Urinary bladder (tissue), 4 donors: Measurements from ENCODE around the gene TEDDM1. TPM values are rescaled to one million over a fixed set of nuclear protein-coding genes. Genes with fewer than 3 reads are reported as not detected.

ENCODE experiments used
- DNase-seq: peaks from one replicate; pipeline ENCODE4 v3.0.0-alpha.2; 2015; ENCODE audit errors: extremely low spot score
- H3K27ac ChIP-seq: one replicate; pipeline ENCODE4 v1.5.1; 2013; ENCODE audit warnings: low read depth, mild to moderate bottlenecking, moderate library complexity
- H3K36me3 ChIP-seq: one replicate; pipeline ENCODE4 v1.6.1; 2013; ENCODE audit warnings: mild to moderate bottlenecking, moderate library complexity; ENCODE audit not compliant: insufficient read depth
- H3K4me1 ChIP-seq: one replicate; pipeline ENCODE4 v1.6.1; 2013; ENCODE audit warnings: mild to moderate bottlenecking, moderate library complexity; ENCODE audit not compliant: insufficient read depth
- H3K4me3 ChIP-seq: one replicate; pipeline ENCODE4 v1.5.1; 2013; ENCODE audit warnings: low read depth, low read length
- WGBS: extraction: QIAGEN DNeasy Blood & Tissue Kit; methylation state at CpG from one replicate; pipeline ENCODE4 v1.1.7; 2013; 5-methylcytosine and 5-hydroxymethylcytosine counted together
- polyA plus RNA-seq: library from polyadenylated mRNA; stranded (reverse); fragments of 200-250 nt; gene quantifications from one replicate; pipeline ENCODE4 v1.2.3, GENCODE V29; 2013
- total RNA-seq: library from RNA; depleted of rRNA; stranded (reverse); fragments of >200 nt; gene quantifications from one replicate; pipeline ENCODE4 v1.2.3, GENCODE V29; 2014
- donor health status: healthy with polysubstance abuse.
- donor health status: healthy.

The TEDDM1 gene
- total and polyA plus RNA-seq, 2 donors = not detected

GRCh38 chr1:182426442-182427430, 26.3 kb upstream of the TEDDM1 start:
- WGBS = 81% methylated on average over 7 of the region's 7 CpGs
- H3K4me3 ChIP-seq = no peak overlapping the region
- H3K36me3 ChIP-seq = no peaks in the 10 kb centered on the region
- no peak overlapping the region for H3K27ac ChIP-seq
- no peaks in the 10 kb centered on the region for H3K4me1 ChIP-seq
- DNase-seq = no peak

- no peak for DNase-seq
- H3K36me3 ChIP-seq = no peaks in the 10 kb centered on the region
- no peak overlapping the region for H3K27ac ChIP-seq
- H3K4me1 ChIP-seq = no peaks in the 10 kb centered on the region
- WGBS = 59% methylated on average over 1 of the region's 1 CpG
- no peak overlapping the region for H3K4me3 ChIP-seq
These were observed 15.3 kb upstream of the TEDDM1 start for GRCh38 chr1:182415789-182416188.

GRCh38 chr1:182413969-182414368, 13.5 kb upstream of the TEDDM1 start:
- WGBS = 92% methylated on average over 6 of the region's 6 CpGs
- Histone ChIP-seq H3K4me1 (no peaks in the 10 kb centered on the region), H3K27ac (no peak overlapping the region), H3K36me3 (no peaks in the 10 kb centered on the region), H3K4me3 (no peak overlapping the region)
- no peak for DNase-seq

- 64% methylated on average over 3 of the region's 3 CpGs for WGBS
- no peak overlapping the region for H3K27ac ChIP-seq
- no peaks in the 10 kb centered on the region for H3K4me1 ChIP-seq
- no peaks in the 10 kb centered on the region for H3K36me3 ChIP-seq
- H3K4me3 ChIP-seq = no peak overlapping the region
- DNase-seq = no peak
These were observed 13.0 kb upstream of the TEDDM1 start for GRCh38 chr1:182413486-182413885.

- Histone ChIP-seq H3K4me3 (no peak overlapping the region), H3K27ac (no peak overlapping the region), H3K36me3 (no peaks in the 10 kb centered on the region), H3K4me1 (no peaks in the 10 kb centered on the region)
- no peak for DNase-seq
- 33% methylated on average over 1 of the region's 1 CpG for WGBS
These were observed 10.3 kb upstream of the TEDDM1 start for GRCh38 chr1:182410620-182411273.

GRCh38 chr1:182410138-182410537, 9.7 kb upstream of the TEDDM1 start:
- no peak overlapping the region for H3K27ac ChIP-seq
- no peaks in the 10 kb centered on the region for H3K4me1 ChIP-seq
- 65% methylated on average over 4 of the region's 4 CpGs for WGBS

GRCh38 chr1:182408435-182409075, 8.1 kb upstream of the TEDDM1 start:
- 64% methylated on average over 3 of the region's 3 CpGs for WGBS

More at GRCh38 chr1:182410138-182410537, 9.7 kb upstream of the TEDDM1 start:
- H3K36me3 ChIP-seq = no peaks in the 10 kb centered on the region
- no peak for DNase-seq
- no peak overlapping the region for H3K4me3 ChIP-seq

GRCh38 chr1:182407724-182408123, 7.3 kb upstream of the TEDDM1 start:
- Histone ChIP-seq H3K4me3 (no peak overlapping the region), H3K36me3 (no peaks in the 10 kb centered on the region), H3K4me1 (no peaks in the 10 kb centered on the region), H3K27ac (no peak overlapping the region)
- DNase-seq = no peak
- WGBS = 56% methylated on average over 3 of the region's 3 CpGs

More at GRCh38 chr1:182408435-182409075, 8.1 kb upstream of the TEDDM1 start:
- no peaks in the 10 kb centered on the region for H3K36me3 ChIP-seq
- no peak overlapping the region for H3K4me3 ChIP-seq
- no peak for DNase-seq
- no peak overlapping the region for H3K27ac ChIP-seq
- no peaks in the 10 kb centered on the region for H3K4me1 ChIP-seq

- WGBS = 77% methylated on average over 1 of the region's 1 CpG
- no peak overlapping the region for H3K4me3 ChIP-seq
These were observed 5.5 kb upstream of the TEDDM1 start for GRCh38 chr1:182406012-182406411.

GRCh38 chr1:182405578-182405977, 5.1 kb upstream of the TEDDM1 start:
- no peak overlapping the region for H3K27ac ChIP-seq
- WGBS = 98% methylated on average over 1 of the region's 1 CpG
- H3K4me1 ChIP-seq = no peaks in the 10 kb centered on the region
- no peaks in the 10 kb centered on the region for H3K36me3 ChIP-seq
- DNase-seq = no peak
- H3K4me3 ChIP-seq = no peak overlapping the region

More at GRCh38 chr1:182406012-182406411, 5.5 kb upstream of the TEDDM1 start:
- DNase-seq = no peak
- Histone ChIP-seq H3K27ac (no peak overlapping the region), H3K4me1 (no peaks in the 10 kb centered on the region), H3K36me3 (no peaks in the 10 kb centered on the region)

- no peak overlapping the region for H3K4me3 ChIP-seq
- H3K36me3 ChIP-seq = no peaks in the 10 kb centered on the region
- 61% methylated on average over 1 of the region's 1 CpG for WGBS
- no peaks in the 10 kb centered on the region for H3K4me1 ChIP-seq
- no peak for DNase-seq
- H3K27ac ChIP-seq = no peak overlapping the region
These were observed 4.3 kb upstream of the TEDDM1 start for GRCh38 chr1:182404781-182405180.

GRCh38 chr1:182397653-182398393, 2.6 kb downstream of the TEDDM1 start:
- H3K36me3 ChIP-seq = no peaks in the 10 kb centered on the region
- H3K4me1 ChIP-seq = no peaks in the 10 kb centered on the region
- H3K27ac ChIP-seq = no peak overlapping the region
- no peak overlapping the region for H3K4me3 ChIP-seq
- 88% methylated on average over 8 of the region's 8 CpGs for WGBS
- no peak for DNase-seq

GRCh38 chr1:182395906-182396305, 4.6 kb downstream of the TEDDM1 start:
- H3K27ac ChIP-seq = no peak overlapping the region
- no peak overlapping the region for H3K4me3 ChIP-seq
- no peak for DNase-seq
- no peaks in the 10 kb centered on the region for H3K36me3 ChIP-seq
- 93% methylated on average over 3 of the region's 3 CpGs for WGBS
- no peaks in the 10 kb centered on the region for H3K4me1 ChIP-seq
